SU-DHL-6 (cell line): ENCODE results near the gene ARMH4.

Experiments
- H2AFZ ChIP-seq: fragments of 200-600 bp; sonication (generic); 2 replicates; pipeline ENCODE4 v1.6.1; 2014; ENCODE audit warnings: low read depth, mild to moderate bottlenecking, moderate library complexity, mixed read lengths, antibody characterized with exemption, low read length; ENCODE audit not compliant: severe bottlenecking
- H3F3A ChIP-seq: fragments of 200-600 bp; shearing (Covaris generic); 2 replicates; pipeline ENCODE4 v1.6.0; 2016; ENCODE audit warnings: antibody characterized with exemption, mild to moderate bottlenecking; ENCODE audit not compliant: insufficient read depth
- H3K27ac ChIP-seq: fragments of 200-600 bp; sonication (generic); 2 replicates; pipeline ENCODE4 v1.5.1; 2016; ENCODE audit warnings: low read depth, mild to moderate bottlenecking, low read length, moderate library complexity, mixed read lengths
- H3K27me3 ChIP-seq: fragments of 200-600 bp; sonication (generic), shearing (Covaris generic); 2 replicates; pipeline ENCODE4 v1.6.0; 2014; ENCODE audit warnings: mild to moderate bottlenecking, low read length
- H3K36me3 ChIP-seq: fragments of 200-600 bp; sonication (generic); 2 replicates; pipeline ENCODE4 v1.6.1; 2014; ENCODE audit warnings: mild to moderate bottlenecking, low read length, mixed read lengths
- H3K4me2 ChIP-seq: fragments of 300-600, 200-600 bp; shearing (Covaris generic), sonication (generic); 2 replicates; pipeline ENCODE4 v1.6.0; 2014; ENCODE audit warnings: low read length, low read depth, mild to moderate bottlenecking; ENCODE audit not compliant: poor library complexity, severe bottlenecking
- H3K4me3 ChIP-seq: fragments of 200-600 bp; sonication (generic); 2 replicates; pipeline ENCODE4 v1.5.1; 2014; ENCODE audit warnings: antibody characterized with exemption, low read length, mild to moderate bottlenecking, mixed read lengths; ENCODE audit not compliant: insufficient read depth, poor library complexity, severe bottlenecking
- H3K79me2 ChIP-seq: fragments of 200-600 bp; sonication (generic); 2 replicates; pipeline ENCODE4 v1.6.1; 2014; ENCODE audit warnings: mild to moderate bottlenecking, low read length, moderate library complexity; ENCODE audit not compliant: insufficient read depth
- H3K9ac ChIP-seq: fragments of 200-600 bp; sonication (generic); 2 replicates; pipeline ENCODE4 v1.7.0; 2014; ENCODE audit warnings: mild to moderate bottlenecking, low read length
- H3K9me2 ChIP-seq: fragments of 200-600 bp; sonication (generic); replicated peaks from 2 replicates; pipeline ENCODE4 v1.6.1; 2014; ENCODE audit warnings: low read length; ENCODE audit not compliant: insufficient read depth
- H3K9me3 ChIP-seq: fragments of 200-600 bp; sonication (generic); 2 replicates; pipeline ENCODE4 v1.6.1; 2014; ENCODE audit warnings: low read length, mixed read lengths; ENCODE audit not compliant: insufficient read depth
- H4K20me1 ChIP-seq: fragments of 200-600 bp; sonication (generic); 2 replicates; pipeline ENCODE4 v1.6.1; 2014; ENCODE audit warnings: low read depth, mild to moderate bottlenecking, antibody characterized with exemption, low read length, moderate library complexity, mixed read lengths
- CTCF ChIP-seq: fragments of 200-600 bp; sonication (generic); IDR thresholded peaks from one replicate; pipeline ENCODE4 v1.5.1; 2017; ENCODE audit warnings: antibody characterized with exemption, mild to moderate bottlenecking, low read length, moderate library complexity; ENCODE audit not compliant: insufficient read depth, poor library complexity, severe bottlenecking
- EZH2phosphoT487 ChIP-seq: fragments of 200-600 bp; sonication (generic), shearing (Covaris generic); conservative IDR thresholded peaks from 2 replicates; pipeline ENCODE4 v1.6.1; 2018; ENCODE audit warnings: mild to moderate bottlenecking, antibody characterized with exemption, low read length, moderate library complexity, mixed read lengths

The ARMH4 gene

DNA sequence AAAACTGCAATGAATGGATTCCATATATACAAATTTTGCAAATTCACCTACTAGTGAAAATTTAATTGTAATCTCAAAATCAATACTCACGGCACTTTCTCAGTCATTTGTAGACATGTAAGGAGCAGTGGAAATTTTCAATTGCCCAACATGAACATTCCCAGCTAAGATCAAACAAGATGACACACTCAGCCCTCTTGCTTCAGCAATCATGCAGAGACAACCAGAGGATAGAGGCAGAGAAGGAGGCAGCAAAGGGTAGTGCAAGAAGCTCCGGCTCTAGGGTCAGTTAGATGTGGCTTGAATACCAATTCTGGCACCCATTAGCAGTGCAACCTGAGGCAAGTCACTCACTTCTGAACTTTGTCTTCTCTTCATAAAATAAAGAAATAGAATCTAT is 194.6 kb downstream of the ARMH4 start:
- Histone ChIP-seq H4K20me1 (no peaks in the 10 kb centered on the region), H3K9ac (no peak overlapping the region), H3K9me3 (no peaks in the 10 kb centered on the region), H3K36me3 (no peaks in the 10 kb centered on the region), H3K9me2 (no peaks in the 10 kb centered on the region), H3K4me2 (no peak overlapping the region), H3K4me3 (no peak overlapping the region), H3F3A (no peaks in the 10 kb centered on the region), H3K27ac (no peak overlapping the region), H2AFZ (no peak overlapping the region), H3K79me2 (no peaks in the 10 kb centered on the region), H3K27me3 (no peaks in the 10 kb centered on the region)
- no peak for TF ChIP-seq CTCF
- no peak for TF ChIP-seq EZH2phosphoT487
